Activated gamma-delta T cell treated with Interleukin-2 at 50 U/mL for 16 hours (primary cell): ENCODE measurements around the gene TASOR2.

Source experiments
- DNase-seq: peaks from one replicate; pipeline ENCODE4 v3.0.0-alpha.2; 2020

Gene TASOR2

GRCh38 chr10:5656737-5657579 lies 27.7 kb upstream of the TASOR2 start:
- no peak for DNase-seq

- DNase-seq: no peak
Measured at GRCh38 chr10:5658871-5659618, 25.6 kb upstream of the TASOR2 start.

DNA sequence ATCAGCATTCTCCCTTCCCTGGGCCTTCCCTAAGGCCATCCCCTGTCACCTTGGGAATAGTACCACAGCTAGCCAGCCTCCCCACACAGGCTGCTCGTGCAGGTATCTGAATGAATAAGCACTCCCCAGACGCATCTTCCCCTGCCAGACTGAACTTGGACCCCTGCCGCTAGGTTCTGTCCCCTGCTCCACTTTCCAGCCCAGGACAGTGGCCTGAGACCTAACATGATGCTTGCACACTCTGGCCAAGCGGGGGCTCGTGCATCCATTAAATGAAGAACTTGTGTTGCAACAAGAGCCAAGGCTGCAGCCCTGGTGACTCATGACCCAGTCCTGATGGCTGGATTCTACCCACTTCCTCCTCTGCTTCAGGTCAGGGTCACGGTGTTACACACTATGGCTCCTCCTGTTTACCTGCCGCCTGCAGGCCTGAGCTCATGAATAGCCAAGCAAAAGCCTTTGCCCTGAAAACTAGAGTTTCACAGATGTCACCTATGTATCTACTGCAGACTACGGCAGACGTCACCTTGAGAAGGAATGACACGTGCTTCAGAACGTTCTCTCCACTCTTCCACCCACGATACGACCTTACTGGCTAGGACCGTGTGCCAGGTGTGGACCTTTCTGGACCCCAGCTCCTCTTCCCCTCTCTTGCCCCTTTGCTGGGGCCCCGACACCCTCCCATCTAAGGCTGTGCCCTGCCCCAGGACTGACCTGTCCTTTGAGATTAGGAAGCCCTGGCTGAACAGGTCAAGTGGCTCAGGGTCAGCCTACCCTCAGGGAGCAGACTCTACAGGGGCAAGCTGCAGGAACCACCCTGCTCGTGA lies 24.7 kb upstream of the TASOR2 start:
- DNase-seq: no peak

- no peak for DNase-seq
Measured at GRCh38 chr10:5661043-5661442, 23.6 kb upstream of the TASOR2 start.

DNA sequence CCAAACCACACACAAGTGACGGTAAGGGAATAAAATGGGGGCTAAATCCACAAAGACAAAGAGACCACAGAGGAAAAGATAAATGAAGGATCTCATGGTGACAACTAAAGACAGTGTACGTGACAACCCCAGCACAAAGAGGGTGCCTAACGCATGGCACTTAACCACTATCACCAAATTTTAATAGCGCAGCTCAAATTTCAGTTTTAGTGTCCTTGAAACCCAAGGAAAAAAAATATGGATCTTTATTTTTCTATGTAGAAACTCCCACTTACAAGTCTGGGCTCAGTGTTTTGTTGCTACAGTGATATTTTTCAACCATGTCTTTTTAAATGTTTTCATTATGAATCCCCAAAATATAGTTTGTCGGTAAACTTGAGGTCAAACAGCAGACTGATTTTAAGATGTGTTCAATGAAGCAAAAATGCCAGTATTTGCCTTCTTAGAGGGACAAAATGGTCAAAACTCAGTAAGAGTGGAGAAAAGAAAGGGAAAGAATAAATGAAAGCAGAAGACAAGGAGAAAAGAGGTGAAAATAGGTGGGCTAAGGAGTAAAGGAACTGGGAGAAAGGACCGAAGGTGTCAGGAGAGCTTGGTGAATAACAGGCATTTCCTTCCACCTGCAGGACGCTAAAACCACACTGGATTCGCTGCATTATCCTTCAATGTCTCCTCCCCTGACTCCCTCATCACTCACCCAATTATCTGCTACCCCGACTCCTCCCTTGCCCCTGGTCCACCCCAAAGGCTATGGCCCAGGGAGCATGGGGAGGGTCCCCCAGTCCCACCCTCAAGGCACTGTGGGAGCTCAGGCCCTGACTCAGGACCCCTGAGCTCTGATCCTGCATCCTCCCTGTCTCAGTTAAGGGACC lies 21.7 kb upstream of the TASOR2 start:
- DNase-seq: no peak

- DNase-seq: no peak
Measured at GRCh38 chr10:5663692-5664427, 20.8 kb upstream of the TASOR2 start.

DNA sequence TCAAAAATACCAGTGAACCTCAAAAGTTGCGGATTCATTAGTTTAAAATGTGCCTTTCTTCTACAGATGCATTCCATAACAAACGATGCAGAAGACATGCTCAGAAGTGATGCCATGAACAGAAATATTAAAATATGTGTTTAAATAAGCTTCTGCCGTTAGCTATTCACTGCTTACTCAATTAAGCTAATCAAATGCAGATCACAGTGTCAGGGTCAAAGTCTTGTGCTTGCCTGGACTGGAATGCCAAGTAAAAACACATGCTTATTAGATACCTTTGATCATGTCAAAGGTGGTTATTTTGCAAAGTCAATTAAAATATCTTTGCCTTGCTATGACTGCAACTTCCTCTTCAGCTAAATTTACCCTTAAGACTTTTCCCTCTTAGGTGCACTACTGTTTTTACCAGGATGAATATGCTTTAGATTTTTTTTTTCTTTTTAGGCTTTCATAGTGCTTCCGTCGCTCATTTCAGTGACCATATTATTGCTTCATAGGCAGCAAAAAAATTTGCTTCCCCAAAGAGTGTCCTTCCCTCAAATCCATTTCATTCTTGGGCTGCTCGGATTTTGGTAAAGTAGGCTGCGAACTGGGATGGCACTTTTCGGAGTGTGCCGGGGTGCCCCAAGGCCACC lies 19.1 kb upstream of the TASOR2 start:
- DNase-seq: no peak

DNA sequence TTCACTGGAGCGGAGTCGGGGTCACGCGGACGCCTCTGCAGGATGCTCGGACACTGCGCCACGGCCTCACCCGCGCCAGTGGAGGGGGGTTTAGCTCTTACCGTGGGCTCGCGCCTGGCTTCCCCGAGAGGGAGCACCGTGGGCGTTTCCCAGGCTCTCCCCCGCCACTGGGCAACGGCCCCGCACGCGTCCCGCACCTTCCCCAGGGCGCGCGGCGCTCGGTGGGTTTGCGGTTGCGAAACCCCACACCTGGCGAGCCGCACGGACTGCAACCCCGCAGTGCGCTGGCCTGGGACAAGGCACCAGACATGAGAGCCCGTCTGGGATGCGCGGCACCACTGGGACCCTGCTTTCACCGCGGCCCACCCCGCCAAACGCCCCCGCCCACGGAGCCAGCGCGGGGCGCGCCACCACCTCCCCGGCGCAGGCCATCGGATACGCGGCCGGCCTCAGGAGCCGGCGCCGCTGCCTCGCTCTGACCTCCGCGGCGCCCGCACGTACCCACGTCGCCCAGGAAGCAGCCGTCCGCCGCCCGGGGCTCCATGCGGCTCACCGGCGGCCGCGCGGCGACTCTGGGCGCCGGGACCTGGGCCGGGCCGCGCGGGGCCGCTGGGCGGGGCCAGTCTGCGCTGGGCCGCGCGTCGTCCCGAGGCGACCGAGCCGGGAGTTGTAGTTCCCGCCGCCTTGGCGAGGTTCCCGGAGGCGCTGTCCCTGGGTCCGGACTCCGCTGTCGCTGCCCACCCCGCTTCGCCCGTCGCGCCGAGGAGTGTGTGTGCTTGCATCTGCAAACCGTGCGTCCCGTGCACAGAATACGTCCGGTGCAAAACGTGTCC lies 18.4 kb upstream of the TASOR2 start, which contains the start of gene ASB13:
ASB13 (minus strand) TSS at position 588 of the 833 bp plus-strand sequence; CDS start at position 544, 44 bp downstream.
- DNase-seq: no peak

DNA sequence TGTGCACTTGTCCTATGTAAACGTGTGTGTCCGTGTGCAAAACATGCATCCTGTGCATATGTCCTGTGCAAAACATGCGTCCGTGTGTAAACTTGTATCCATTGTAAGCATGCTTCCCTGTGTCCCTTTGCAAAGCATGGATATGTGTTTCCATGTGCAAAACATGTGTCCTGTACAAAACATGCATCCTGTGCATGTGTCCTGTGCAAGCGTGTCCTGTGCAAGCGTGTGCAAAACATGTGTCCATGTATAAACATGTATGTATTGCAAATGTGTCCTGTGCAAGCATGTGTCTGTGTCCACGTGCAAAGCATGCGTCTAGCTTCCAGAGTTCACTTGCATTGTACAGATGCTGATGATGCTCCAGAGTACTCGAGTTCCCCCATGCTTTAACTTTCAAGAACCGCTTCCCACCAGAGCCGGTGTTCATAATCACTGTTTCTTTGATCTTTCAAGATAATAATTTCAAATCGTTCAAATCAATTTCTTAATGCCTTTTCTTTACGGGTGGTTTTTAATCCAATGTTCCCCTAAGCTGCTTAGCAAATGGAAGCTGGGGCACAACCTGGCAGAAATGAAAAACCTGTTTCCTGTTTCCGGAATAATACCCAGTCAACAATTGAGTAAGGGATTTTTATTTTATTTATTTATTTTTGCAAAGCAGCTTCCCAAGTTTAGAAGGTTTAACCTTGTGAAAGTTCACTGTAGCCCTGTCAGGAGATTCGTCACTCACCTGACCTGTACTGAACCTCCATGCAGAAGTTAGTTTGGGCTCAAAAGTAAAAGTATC lies 17.6 kb upstream of the TASOR2 start:
- DNase-seq: no peak

- no peak for DNase-seq
Measured at GRCh38 chr10:5668429-5668828, 16.2 kb upstream of the TASOR2 start.

GRCh38 chr10:5669604-5670003 lies 15.0 kb upstream of the TASOR2 start:
- DNase-seq: no peak

GRCh38 chr10:5670662-5671375 lies 13.8 kb upstream of the TASOR2 start:
- no peak for DNase-seq

- DNase-seq: no peak
Measured at GRCh38 chr10:5678397-5679036, 6.1 kb upstream of the TASOR2 start.

GRCh38 chr10:5679037-5679435 lies 5.6 kb upstream of the TASOR2 start:
- DNase-seq: no peak

- DNase-seq: no peak
Measured at GRCh38 chr10:5679606-5680005, 5.0 kb upstream of the TASOR2 start.

GRCh38 chr10:5681930-5682329 lies 2.7 kb upstream of the TASOR2 start:
- DNase-seq: no peak

DNA sequence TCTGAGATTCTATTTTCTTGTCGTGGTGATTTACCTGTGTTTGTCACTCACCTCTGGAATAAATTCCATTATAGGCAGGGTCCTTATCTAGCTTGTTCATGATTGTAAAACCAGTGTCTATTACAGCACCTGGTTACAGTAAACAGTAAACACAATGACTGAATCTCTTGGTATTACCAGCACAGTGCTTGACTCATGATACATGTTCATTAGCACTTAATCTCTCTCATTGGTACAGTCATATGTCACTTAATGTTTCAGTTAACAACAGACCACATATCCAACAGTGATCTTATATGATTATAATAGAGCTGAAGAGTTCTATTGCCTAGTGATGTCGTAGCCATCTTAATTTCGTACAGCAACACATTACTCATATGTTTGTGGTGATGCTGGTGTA lies 1.6 kb upstream of the TASOR2 start:
- DNase-seq: no peak
